HL-60/S4 (cell line): Measurements from ENCODE around the gene FBXL19.
"Not testable (repeated sequence)": the region's sequence is repeated elsewhere in the genome, so short reads cannot be mapped to it uniquely, and the experiment has no call there.

Experiments used
- in situ Hi-C: fragments of 300-500 bp; cut with MboI; formaldehyde crosslinking; loops from 2 replicates; pipeline ENCODE4 v1.14.3; 2022; ENCODE audit warnings: low sequenced_read_pairs

Gene FBXL19

GRCh38 chr16:30923554-30924075 is at the start of gene FBXL19:
TSS of gene FBXL19 (plus strand) at chr16:30923572. CDS start at chr16:30925755, 2,183 bp downstream.
- in situ Hi-C loops = no loop called here

GRCh38 chr16:30874244-30874820 is 49.0 kb upstream of the FBXL19 start:
- in situ Hi-C loops = no loop called here

DNA sequence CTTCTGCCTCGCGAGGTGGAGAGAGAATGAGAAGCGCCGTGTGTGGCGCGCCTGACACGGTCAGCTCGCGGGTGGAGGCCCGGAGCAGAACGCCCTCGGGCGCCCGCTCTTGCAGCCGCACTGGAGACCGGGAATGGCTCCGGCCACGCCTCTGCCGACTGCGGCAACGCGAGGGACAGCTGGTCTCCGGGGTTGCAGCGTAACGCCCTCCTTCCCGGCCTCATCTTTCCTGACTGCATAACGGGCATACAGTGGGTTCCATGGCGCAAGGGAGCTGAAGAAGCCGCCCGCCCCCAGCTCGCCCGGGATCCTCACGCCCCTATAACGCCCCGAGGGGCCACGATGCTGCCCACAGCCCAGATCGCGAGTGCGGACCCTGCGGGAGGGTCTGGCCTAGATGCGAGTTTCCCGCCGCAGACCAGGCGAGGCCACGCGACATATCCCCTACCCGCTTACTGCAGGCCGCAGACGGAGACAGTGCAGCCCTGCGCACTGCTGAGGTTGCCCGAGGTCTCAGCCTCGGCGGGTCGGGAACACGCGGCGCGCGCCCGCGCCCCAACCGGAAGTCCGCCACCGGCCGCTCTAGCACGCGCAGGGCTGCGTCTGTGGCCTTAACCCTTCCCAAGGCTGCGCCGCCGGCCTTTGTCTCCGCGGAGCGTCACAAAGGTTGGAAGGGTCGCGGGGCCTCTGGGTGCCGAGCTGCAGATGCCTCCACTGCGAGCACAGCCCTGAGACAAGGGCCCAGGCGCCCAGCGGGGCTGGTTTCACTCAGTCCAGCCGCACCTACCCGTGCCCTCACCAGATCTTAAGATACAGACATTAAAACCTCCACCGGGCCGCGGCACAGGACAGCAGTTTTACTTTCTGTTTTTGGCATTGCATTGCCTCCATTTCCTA is 48.3 kb upstream of the FBXL19 start:
- in situ Hi-C loops = no loop called here

GRCh38 chr16:30875871-30876801 is 47.2 kb upstream of the FBXL19 start:
- in situ Hi-C loops = no loop called here

DNA sequence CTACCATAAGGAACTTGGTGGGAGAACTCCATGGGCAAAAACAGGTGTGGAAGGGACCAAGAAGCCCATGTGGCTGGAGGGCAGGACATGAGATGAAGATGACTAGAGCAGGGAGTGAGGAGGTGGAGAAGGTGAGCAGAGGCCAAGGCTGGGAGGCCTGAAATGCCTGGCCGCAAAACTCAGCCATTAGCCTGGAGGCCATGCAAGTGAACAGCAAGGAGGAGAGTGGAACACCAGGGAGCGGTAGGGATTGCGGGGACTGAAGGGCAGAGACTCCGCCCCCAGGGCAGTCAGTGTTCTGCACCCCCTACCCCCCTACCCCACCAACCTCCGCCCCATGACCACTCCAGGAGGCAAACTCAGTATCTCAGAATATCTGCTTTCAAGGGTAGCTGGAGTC is 46.5 kb upstream of the FBXL19 start:
- in situ Hi-C loops = no loop called here

GRCh38 chr16:30882429-30883310 is 40.7 kb upstream of the FBXL19 start:
- in situ Hi-C loops = no loop called here

GRCh38 chr16:30884760-30885159 is 38.6 kb upstream of the FBXL19 start:
- in situ Hi-C loops = no loop called here

- in situ Hi-C loops = no loop called here
Observed at GRCh38 chr16:30885196-30885595, 38.2 kb upstream of the FBXL19 start.

DNA sequence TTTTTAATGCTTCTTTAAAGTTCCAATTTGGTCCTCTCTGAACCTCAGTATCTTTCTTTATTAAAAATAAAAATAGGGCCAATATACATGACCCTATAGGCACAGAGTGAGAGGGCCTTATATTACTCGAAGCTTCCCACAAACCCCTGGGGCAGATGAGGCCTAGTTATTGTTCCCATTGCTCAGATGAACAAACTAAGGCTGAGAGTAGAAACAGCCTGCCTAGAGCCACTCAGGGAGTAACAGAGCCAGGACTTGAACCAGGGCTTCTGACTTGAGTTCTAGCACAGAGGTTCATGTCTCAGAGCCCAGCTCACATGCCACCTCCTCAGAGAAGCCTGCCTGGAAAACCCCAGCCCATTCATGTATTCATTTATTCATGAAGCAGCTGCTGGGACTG is 37.2 kb upstream of the FBXL19 start:
- in situ Hi-C loops = no loop called here

DNA sequence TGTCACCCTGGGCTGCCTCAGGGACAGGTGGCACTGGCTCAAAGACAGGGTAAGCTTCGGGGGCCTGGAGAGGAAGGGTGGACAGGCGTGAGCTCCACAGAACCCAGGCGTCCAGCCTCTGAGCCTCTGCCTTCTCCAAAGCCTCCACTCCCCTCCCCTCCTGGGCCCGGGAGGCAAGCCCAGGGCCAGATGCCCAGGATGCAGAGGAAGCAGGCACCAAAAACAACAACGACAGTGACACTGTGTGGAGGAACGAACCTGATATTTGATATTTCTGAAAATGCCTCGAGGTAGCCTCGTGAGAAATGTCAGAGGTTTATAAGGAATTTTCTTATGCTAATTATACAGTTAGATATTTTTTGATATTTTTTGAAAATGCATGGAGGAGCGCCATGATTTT is 35.4 kb upstream of the FBXL19 start:
- in situ Hi-C loops = no loop called here

GRCh38 chr16:30888856-30889499 is 34.4 kb upstream of the FBXL19 start:
- in situ Hi-C loops = no loop called here

- in situ Hi-C loops = no loop called here
Observed at GRCh38 chr16:30889721-30890120, 33.7 kb upstream of the FBXL19 start.

DNA sequence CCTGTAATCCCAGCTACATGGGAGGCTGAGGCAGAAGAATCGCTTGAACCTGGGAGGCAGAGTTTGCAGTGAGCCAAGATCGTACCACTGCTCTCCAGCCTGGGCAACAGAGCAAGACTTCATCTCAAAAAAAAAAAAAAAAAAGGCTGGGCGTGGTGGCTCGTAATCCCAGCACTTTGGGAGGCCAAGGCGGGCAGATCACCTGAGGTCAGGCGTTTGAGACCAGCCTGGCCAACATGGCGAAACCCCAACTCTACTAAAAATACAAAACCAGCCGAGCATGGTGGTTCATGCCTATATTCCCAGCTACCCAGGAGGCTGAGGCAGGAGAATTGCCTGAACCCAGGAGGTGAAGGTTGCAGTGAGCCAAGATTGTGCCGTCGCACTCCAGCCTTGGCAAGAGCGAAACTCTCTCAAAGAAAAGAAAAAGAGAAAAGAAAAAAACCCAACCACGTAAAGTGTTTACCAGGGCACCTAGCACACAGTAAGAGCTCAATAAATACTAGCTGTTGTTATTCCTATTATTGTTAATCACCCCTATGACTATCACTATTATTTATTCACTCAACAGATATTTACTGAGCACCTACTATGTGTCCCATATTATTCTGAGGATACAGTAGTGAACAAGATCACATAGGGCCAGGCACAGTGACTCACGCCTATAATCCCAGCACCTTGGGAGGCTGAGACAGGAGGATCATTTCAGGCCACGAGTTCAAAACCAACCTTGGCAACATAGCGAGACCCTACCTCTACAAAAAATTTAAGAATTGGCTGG is 32.1 kb upstream of the FBXL19 start:
- in situ Hi-C loops = not testable (repeated sequence)

GRCh38 chr16:30892670-30893416 is 30.5 kb upstream of the FBXL19 start:
- in situ Hi-C loops = no loop called here

DNA sequence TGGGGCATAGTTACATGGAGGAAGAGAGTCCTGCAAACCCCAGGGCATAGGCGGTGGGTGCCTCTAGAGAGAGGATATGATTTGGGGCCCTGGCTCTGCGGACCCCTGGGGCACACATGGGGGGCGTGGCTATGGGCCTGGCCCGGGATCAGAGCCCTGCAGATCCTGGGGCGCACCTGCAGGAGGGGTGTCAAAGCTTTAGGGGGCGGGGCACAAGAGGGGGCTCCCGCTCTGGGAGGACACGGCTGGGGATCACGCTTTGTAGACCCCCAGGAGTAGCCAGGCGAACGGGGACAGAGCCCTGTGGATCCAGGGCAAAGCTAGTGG is 30.0 kb upstream of the FBXL19 start:
- in situ Hi-C loops = no loop called here

GRCh38 chr16:30893744-30894539 is 29.4 kb upstream of the FBXL19 start, which contains the start of gene BCL7C:
TSS of gene BCL7C (minus strand) at chr16:30894077. CDS start at chr16:30893944, 133 bp downstream.
- in situ Hi-C loops = no loop called here
